Activated T-helper 1 cell treated with anti-CD3 and anti-CD28 coated beads, Interleukin-2, amount 50 U/mL, for 16 hours (primary cell): ENCODE results near the gene PANK3.

ENCODE experiments used
- DNase-seq, 2 donors: peaks; one replicate each; pipeline ENCODE4 v3.0.0-alpha.2; 2020; ENCODE audit warnings: low read depth in 1 of 2, low spot score in 1 of 2

PANK3 gene

GRCh38 chr5:168578538-168579487 is at the start of gene PANK3:
PANK3 (minus strand) TSS chr5:168579368; CDS start chr5:168579283, 85 bp downstream.
- DNase-seq = no peak

- DNase-seq = no peak
These were observed 45.7 kb upstream of the PANK3 start for GRCh38 chr5:168624850-168625364.

GRCh38 chr5:168620807-168621206 is 41.6 kb upstream of the PANK3 start:
- no peak for DNase-seq

GRCh38 chr5:168614661-168615060 is 35.5 kb upstream of the PANK3 start:
- no peak for DNase-seq

GRCh38 chr5:168613996-168614395 is 34.8 kb upstream of the PANK3 start:
- DNase-seq = no peak

- no peak for DNase-seq
These were observed 34.2 kb upstream of the PANK3 start for GRCh38 chr5:168613396-168613795.

GRCh38 chr5:168612996-168613395 is 33.8 kb upstream of the PANK3 start:
- DNase-seq = no peak

GRCh38 chr5:168612123-168612522 is 33.0 kb upstream of the PANK3 start:
- no peak for DNase-seq

- no peak for DNase-seq
These were observed 32.0 kb upstream of the PANK3 start for GRCh38 chr5:168611165-168611564.

GRCh38 chr5:168609806-168610482 is 30.8 kb upstream of the PANK3 start:
- DNase-seq = no peak

- DNase-seq = no peak
These were observed 29.7 kb upstream of the PANK3 start for GRCh38 chr5:168608821-168609220.

- DNase-seq = no peak
These were observed 29.2 kb upstream of the PANK3 start for GRCh38 chr5:168608386-168608785.

GRCh38 chr5:168607946-168608345 is 28.8 kb upstream of the PANK3 start:
- DNase-seq = no peak

- DNase-seq = no peak
These were observed 27.4 kb upstream of the PANK3 start for GRCh38 chr5:168606562-168606961.

GRCh38 chr5:168604436-168604835 is 25.3 kb upstream of the PANK3 start:
- no peak for DNase-seq

GRCh38 chr5:168603746-168604145 is 24.6 kb upstream of the PANK3 start:
- DNase-seq = no peak

GRCh38 chr5:168602517-168602916 is 23.3 kb upstream of the PANK3 start:
- DNase-seq = no peak

GRCh38 chr5:168601972-168602371 is 22.8 kb upstream of the PANK3 start:
- no peak for DNase-seq

GRCh38 chr5:168600409-168600808 is 21.2 kb upstream of the PANK3 start:
- no peak for DNase-seq

- DNase-seq = no peak
These were observed 20.7 kb upstream of the PANK3 start for GRCh38 chr5:168599826-168600225.

GRCh38 chr5:168598639-168599038 is 19.5 kb upstream of the PANK3 start:
- no peak for DNase-seq

- DNase-seq = no peak
These were observed 17.8 kb upstream of the PANK3 start for GRCh38 chr5:168596927-168597326.
